GM12875 (cell line): Measurements from ENCODE around the gene PDCD6IP.

ENCODE experiments used
- H3K4me3 ChIP-seq: one replicate; pipeline ENCODE4 v1.5.1; 2011; ENCODE audit warnings: low read depth, low read length, control low read depth
- CTCF ChIP-seq: IDR thresholded peaks from 2 replicates; pipeline ENCODE4 v1.5.1; 2011; ENCODE audit warnings: low read depth, mild to moderate bottlenecking, control low read depth, inconsistent platforms, low read length, moderate library complexity, borderline replicate concordance; ENCODE audit not compliant: insufficient read depth

Gene PDCD6IP

GRCh38 chr3:33908250-33908851 is 109.9 kb downstream of the PDCD6IP start:
- no peak overlapping the region for H3K4me3 ChIP-seq
- TF ChIP-seq CTCF, result no peak

GRCh38 chr3:33909547-33909946 is 111.1 kb downstream of the PDCD6IP start:
- no peak for TF ChIP-seq CTCF
- H3K4me3 ChIP-seq, result no peak overlapping the region

GRCh38 chr3:33910031-33910430 is 111.6 kb downstream of the PDCD6IP start:
- TF ChIP-seq CTCF, result no peak
- H3K4me3 ChIP-seq, result no peak overlapping the region

- TF ChIP-seq CTCF, result no peak
- no peak overlapping the region for H3K4me3 ChIP-seq
These were observed 113.3 kb downstream of the PDCD6IP start for GRCh38 chr3:33911525-33912322.

GRCh38 chr3:33914212-33914611 is 115.8 kb downstream of the PDCD6IP start:
- H3K4me3 ChIP-seq, result no peak overlapping the region
- TF ChIP-seq CTCF, result no peak

- no peak for TF ChIP-seq CTCF
- no peak overlapping the region for H3K4me3 ChIP-seq
These were observed 116.4 kb downstream of the PDCD6IP start for GRCh38 chr3:33914731-33915379.
